ENCODE results near the gene ZNF277.

ZNF277 gene

DNA sequence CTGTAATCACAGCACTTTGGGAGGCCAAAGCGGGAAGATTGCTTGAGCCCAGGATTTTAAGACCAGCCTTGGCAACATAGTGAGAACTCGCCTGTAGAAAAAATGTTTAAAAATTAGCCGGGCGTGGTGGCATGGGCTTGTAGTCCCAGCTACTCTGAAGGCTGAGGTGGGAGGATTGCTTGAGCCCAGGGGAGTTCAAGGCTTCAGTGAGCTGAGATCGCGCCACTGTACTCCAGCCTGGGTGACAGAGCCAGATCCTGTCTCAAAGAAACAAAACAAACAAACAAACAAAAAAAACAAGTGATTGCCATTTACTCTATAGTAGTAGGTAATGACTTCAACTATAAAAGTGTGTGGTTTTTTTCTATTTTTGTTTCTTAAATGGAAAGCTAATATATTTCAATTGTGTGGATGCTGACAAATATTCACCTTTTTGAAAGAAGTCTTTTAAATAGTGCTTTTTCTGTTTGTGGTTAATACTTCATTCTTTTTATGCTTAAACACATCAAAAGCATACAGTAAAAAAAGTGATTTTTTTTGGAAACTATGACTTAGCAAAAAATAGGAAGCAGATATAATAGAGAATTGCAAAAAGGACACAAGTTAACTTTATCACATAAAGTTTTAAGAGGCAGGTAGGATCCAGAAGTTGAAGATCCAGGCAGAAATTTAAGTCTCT lies 48.4 kb downstream of the ZNF277 start:
- no peak for DNase-seq (ENCODE audit: low spot score)

DNA sequence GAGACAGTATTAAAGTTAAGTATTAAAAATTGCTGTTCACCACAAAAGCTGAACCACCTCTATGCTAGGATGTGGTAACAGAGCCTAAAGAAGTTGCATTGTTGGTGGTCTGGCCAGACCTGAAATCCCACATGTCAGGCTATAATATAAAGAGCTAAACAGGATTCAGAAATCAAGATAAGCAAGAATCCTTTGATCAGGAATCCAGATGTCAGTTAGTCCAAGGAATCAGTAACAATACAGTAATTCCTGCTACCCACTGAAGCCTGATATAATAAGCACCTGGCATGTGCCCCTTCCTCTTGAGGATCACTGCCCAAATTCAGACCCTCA lies 48.9 kb downstream of the ZNF277 start:
- no peak for DNase-seq (ENCODE audit: low spot score)

DNA sequence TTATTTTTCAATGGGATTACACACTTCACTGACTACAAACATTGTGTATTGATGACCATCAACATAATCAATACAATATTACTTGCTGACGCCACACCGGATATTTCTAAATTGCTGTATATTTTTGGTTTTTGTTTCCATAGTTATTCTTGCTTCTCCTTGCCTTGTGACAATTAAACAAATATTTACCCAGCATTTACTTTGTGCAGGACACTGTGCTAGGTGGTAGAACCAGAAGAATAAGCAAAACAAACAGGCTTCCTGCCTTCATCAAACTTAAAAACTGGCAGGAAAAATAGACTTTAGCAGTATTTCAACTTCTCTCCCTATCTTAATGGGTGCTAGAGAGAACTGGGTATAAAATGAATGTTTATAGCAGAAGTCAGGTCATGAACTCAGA lies 50.6 kb downstream of the ZNF277 start:
- DNase-seq (ENCODE audit: low spot score) = no peak

DNA sequence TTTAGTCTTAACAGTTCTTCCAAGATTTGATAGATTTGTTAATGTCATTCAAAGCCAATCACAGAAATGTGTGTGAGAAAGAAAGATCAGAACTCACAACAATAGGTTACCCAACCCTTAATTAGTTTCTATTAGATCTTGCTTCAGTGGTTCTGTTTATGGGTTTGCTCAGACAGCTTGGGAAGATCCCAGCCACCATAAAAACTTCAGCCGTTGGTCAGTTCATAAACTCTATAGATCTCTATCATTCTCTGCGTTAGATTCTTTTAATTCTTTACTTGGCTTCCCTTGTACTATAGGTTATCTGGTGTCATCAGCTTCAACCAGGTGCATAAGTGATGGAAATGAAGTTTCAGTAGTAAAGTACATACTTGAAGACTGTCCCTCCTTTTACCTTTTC lies 54.4 kb downstream of the ZNF277 start:
- DNase-seq (ENCODE audit: low spot score) = no peak

DNA sequence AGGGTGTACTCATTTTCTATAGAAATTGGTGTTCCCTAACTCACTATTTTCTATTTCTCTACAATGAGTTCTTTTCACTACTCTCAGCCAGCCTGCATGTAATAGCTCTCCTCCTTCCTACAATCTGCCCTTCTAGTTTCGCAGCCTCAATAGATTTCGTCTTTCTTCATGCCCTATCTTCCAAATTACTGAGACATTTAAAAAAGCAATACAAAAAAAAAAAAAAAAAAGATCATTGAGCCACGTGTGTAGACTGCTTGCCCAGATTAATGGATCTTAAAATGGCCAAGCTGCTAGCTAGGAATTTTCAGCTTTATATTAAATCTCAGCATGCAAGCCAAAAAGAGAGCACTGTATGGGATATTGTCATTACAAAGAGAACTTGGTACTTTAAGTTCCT lies 55.5 kb downstream of the ZNF277 start:
- DNase-seq (ENCODE audit: low spot score) = no peak

DNA sequence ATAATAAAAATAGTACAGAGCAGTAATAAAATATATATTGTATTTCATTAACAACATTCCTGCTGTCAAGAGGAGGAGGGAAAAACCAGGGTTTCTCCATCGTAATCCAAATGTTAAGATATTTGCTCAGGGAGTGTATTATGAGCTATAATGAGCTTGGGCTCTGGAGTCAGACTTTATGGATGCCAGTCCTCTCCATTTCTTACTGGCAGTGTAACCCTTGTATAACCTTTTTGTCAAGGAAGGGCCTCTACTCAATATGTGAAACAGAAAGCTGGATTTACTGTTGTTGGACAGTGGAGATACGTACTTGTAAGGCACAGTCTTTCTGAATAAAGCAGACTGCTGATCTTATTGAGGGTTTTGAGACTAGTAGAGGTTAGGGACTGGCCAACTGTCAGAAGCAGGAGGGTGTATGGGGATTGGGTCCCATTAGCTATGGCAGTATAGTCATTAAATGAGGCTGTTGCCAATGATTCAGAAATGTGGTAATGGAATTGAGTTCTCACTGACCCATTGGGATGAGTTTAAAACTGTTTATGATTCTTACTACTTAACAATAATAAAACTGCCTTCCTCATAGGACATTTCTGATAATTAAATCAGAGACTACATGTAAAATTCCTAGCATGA lies 56.5 kb downstream of the ZNF277 start:
- DNase-seq (ENCODE audit: low spot score) = no peak

DNA sequence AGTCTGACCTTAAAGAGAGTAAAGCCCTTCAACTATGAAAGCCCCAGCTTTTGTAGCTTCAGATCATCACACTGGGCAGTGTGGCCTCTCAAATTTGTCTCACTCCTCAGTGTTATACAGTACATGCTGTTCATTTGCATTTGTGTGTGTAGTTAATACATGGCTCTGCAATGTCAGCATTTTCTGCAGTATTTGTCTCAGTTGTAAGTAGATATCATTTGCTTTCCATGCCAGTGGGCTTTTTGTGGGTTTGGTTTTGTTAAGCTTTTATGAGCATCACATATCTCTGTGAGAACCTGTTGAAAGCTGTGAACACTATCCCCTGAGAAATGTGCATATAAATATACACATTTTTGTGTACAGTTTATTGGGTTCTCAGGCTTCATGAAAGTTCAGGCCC lies 57.0 kb downstream of the ZNF277 start:
- DNase-seq (ENCODE audit: low spot score) = no peak

DNA sequence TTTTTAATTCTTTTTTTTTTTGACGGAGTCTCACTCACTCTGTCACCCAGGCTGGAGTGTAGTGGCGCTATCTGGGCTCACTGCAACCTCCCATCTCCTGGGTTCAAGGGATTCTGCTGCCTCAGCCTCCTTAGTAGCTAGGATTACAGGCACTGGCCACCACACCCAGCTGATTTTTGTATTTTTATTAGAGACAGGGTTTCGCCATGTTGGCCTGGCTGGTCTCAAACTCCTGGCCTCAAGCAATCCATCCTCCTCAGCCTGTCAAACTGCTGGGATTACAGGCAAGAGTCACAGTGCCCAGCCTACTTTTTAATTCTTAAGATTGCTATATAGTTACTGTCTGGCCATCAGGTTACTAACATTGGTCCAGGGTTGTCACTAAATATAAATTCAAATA lies 59.6 kb downstream of the ZNF277 start:
- DNase-seq (ENCODE audit: low spot score) = no peak

DNA sequence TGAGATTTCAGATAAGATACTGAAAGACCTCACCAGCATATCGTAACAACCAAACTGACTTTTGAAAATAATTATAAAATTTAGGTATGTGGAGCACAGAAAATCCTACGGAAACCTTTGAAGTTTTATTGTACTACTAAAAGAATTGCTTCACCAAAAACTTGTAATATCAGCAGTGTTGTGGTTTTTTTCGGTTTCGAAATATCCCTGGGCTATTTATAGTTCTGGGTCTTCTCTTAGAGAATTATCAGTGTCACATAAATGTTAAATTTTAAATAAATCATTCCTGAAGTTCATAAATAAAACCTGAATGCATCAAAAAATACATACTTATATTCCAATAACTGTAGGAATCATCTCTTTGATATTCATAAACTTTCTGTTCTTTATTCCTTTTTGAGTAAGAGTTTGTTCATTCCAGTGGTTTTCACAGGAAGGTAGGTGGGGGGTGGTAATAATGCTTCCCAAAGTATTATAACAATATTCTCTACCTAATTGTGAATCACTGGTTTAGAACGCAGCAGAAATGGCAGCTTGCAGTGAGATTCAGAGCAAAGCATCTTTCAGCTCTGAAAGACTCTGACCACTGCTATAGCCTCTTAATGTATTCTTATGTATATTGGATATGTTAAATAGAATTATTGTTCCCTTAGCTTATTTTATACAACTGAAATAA lies 60.2 kb downstream of the ZNF277 start:
- no peak for DNase-seq (ENCODE audit: low spot score)

DNA sequence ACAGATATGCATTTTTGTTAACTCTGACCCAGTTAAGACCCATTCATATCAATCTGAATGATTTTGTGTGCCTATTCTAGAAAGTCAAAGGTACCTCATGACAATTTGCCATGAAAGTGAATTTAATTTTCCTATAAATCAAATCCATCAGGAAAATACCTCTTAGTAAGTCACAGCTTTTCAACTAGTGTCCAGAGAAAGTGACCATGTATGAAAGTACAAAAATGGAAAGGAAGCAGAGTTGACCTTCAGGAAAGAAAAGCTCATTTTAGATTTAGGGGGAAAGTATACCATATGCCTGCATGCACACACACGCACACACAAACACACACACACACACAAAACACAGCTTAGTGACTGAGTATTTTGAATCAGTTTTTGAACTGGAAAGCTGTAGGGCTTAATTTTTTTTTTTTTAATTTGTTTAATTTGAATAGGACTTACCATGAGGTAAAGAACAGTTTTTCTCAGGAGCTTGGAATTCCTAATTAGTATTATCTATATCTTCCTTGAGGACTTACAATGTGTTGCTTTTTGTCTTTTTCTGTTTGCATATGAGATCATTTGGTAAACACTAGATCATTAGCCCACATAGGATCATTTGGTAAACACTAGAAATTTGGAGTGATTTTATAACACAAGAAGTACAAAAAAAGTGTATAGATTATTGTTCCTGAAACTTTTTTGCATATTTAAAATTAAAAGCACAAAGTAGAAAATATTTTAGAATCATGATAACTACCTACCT lies 61.6 kb downstream of the ZNF277 start:
- no peak for DNase-seq (ENCODE audit: low spot score)

DNA sequence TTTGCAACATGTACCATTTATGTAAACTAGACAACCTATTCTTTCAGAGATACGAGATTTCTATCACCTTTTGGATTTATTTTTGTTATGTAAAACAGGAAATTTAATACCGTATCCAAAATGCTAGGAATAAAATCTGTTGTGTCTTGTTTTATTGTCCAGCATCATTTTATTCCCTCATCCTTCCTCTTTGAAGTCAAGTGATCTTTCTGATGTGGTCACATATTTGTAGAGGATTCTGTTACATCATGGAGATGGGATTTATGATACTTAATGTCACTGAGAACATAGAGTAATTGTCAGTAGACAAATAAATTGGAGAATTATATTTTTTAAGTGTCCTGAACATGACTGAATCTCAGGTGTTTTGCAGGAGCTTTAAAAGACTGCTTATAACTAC lies 64.7 kb downstream of the ZNF277 start:
- DNase-seq (ENCODE audit: low spot score) = no peak

DNA sequence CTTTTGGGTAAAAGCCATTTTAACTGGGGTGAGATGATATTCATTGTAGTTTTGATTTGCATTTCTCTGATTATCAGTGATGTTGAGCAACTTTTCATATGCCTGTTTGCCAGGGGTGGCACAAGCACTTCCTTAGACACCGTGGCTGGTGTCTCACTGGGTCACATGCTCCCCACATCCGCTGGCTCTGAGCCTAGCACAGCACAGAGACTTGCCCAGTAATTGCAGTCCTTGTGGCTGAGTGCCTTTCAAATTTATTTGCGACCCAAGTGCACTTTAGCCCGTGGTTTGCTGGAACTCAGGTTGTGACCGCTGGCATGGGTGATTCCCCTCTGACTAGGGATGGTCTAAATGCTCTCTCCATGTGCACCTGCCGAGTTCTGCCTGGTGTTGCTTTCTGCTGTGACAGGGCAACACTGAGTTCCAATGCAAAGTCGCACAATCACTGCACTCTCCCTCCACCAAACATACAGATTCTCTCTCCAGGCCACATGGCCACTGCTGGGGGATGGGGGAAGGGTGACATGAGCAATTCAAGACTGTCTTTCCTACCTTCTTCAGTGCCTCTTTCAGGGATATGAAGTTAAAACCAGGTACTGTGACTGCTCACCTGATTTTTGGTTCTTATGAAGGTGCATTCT lies 66.5 kb downstream of the ZNF277 start:
- no peak for DNase-seq (ENCODE audit: low spot score)

DNA sequence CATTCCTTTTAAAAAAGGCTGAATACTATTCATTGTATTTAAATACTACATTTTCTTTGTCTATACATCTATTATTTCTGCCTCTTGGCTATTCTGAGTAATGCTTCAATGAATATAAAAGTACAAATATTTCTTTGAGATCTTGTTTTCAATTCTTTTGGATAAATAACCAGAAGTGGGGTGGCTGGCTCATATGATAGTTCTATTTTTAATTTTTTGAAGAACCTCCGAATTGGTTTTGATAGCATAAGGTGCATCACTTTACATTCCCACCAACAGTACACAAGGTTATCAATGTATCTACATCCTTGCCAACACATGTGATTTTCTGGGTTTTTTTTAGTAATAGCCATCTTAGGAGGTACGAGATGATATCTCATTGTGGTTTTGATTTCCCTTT lies 72.5 kb downstream of the ZNF277 start:
- no peak for DNase-seq (ENCODE audit: low spot score)

DNA sequence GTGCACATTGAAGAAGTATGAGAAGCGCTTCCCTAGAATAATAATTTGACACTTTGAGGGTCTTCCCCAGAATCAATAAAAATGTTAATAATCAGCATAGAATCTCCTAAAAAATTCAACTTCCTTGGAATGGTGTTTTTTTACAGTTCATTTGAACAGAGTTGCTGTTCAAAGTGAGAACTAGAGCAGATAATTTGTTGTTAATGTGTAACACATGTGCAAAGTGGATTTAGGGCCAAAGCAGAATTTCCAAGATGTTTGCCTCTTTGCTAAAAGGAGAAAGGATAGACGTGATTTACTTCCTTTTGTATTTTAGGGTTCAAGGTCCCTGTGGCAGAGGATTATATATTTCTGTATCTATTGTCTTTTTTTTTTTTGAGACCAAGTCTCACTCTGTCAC lies 73.8 kb downstream of the ZNF277 start:
- DNase-seq (ENCODE audit: low spot score) = no peak

DNA sequence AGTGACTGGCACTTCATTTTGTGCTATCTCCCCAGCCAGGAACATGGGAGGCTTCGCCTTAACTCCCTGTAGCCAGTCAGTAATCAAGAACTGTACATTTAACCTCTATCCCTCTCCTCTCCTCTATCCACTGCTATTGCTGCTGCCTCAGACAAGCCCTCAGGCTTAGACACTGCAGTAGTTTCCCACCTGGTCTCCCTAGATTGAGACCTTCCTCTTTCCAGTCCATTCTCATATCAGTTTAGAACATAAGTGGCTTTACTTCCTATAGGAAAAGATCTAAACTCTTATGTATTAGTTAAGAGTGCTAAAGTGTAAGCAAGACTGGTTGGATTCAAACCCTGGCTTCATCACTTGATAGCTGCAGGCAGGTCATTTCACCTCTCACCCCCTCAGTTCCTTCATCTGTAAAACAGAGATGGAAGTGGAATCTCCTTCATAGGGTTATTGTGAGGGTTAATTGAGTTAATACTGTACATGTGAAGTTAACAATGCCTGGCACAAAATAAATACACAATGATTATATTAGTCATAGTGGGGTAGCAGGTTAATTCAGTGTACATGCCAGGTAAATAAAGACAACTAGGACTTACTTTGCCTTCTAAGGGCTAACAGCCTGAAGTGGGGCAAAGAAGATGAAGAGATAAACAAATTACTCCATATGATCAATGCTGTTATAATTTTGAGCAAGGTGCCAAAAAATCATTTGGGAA lies 76.1 kb downstream of the ZNF277 start:
- no peak for DNase-seq (ENCODE audit: low spot score)

DNA sequence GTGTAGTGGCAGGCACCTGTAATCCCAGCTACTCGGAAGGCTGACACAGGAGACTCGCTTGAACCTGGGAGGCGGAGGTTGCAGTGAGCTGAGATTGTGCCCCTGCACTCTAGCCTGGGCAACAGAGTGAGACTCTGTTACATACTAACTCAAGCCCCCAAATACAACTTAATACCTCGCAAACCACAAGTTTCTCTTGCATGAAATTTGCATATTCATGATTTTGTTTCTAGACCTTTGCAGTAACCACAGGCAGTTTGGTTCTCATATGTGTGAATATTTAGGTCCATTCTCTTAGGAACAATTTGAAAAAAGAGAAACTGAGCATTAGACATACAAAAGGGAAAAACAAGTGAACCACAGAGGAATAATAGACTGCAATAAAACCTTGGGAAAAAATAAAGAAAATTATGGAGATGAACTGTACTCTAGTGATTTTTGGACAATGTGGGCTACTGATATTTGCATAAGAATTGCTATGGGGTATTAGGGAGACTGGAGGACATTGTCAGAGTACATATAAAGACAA lies 77.0 kb downstream of the ZNF277 start:
- no peak for DNase-seq (ENCODE audit: low spot score)

DNA sequence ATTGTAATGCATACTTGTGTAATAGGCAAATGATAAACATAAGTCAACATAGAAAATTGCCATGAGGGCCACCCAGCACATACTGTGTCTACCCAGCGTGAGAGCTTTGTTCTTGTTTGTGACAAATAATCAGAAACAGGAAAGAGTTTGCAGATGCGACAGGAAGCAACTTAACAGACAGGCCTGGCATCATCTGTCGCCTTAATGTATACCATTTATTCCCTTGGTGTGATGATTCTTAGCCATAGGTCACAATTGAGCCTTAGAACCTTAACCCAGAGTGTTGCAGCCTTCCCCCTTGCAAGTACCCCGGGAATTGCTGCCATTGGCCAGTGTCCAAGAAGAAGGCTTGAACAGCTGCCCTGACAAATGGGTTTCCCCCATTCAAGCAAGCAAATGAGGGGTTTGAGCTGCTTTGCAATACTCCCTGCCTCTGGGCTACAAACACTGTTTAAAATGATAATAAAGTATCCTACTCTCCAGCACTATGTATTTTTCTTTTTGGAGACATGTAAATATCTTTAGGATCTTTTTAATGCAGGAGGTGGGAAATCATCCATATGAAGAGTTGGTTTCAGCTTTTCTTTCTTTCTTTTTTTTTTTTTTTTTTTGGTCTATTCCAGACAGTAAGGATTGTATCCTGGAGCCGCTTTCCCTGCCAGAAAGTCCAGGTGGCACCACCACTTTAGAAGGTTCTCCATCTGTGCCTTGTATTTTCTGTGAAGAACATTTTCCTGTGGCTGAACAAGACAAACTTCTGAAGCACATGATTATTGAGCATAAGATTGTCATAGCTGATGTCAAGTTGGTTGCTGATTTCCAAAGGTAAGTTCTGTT lies 80.0 kb downstream of the ZNF277 start:
- DNase-seq (ENCODE audit: low spot score) = no peak

DNA sequence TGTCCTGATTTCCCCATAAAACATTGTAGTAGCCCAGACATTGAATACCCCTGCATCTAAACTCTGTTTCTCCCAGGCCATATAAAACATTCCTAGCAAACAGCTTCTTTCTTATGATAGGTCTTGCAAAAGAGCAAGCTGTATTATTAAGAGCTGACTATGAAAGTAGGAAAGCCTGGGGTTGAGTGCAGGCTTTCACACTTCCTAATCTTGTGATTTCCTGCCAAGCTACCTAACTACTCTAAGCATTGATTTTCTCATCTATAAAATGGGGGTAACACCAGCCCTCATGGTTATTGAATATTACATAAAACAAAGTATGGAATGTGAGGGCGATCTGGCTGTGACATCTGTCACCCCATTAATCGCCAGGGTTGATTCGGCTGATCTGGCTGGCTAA lies 81.8 kb downstream of the ZNF277 start:
- DNase-seq (ENCODE audit: low spot score) = no peak

DNA sequence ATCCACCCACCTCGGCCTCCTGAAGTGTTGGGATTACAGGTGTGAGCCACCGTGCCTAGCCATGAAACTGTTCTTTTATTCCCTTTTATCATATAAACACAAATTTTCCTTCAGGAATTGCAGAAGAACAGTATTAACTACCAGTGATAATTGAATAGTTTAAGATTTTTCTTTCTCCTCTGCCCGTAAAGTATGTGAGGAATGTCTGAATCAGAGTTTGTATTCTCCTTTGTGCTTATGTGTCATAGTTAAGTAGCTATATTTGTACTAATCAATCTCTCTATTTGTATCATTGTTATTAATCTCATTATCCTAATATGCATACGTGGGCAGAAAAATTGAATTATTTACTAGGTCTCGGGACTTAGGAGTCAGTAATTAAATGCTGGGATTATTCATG lies 83.6 kb downstream of the ZNF277 start:
- DNase-seq (ENCODE audit: low spot score) = no peak

DNA sequence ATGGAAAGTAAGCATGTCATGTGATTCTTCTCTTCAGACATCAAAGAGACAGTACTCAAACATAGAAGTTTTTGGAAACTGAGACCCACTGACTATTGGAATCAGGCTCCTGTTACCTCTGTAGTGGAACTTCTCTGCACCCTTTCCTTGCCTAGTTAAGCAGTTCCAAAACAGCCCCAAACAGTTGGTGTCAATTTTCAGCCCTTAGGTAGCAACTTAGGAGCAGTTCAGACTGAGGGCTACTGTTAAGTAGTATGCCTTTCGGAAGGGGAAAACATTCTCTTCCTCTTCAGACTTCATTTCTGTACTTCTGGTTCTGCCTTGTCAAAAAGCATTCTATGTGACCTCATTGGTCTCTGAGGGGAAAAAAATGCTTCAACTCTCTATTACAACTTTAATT lies 85.7 kb downstream of the ZNF277 start:
- DNase-seq (ENCODE audit: low spot score) = no peak

DNA sequence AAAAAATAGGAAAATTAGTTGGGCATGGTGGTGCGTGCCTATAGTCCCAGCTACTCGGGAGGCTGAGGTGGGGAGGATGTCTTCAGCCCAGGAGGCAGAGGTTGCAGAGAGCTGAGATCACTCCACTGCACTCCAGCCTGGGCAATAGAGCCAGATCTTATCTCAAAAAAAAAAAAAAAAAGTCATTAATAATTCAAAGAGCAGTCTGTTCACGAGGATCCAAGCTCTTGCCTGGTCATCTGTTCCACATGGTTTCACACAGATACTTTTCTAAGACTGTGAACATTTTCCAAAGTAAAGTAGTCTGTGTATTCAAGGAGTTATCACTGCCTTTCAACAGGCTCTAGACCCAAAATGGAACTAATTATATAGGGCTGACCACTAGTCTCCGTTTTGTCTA lies 86.9 kb downstream of the ZNF277 start:
- no peak for DNase-seq (ENCODE audit: low spot score)

All from CD4-positive, alpha-beta T cell treated with Interleukin-15 for 4 hours (primary cell).